ENCODE data around the gene DGKB.

DGKB gene

GRCh38 chr7:14207711-14208110 lies 694.8 kb downstream of the DGKB start:
- DNase-seq (ENCODE audit: low read depth) = no peak

DNA sequence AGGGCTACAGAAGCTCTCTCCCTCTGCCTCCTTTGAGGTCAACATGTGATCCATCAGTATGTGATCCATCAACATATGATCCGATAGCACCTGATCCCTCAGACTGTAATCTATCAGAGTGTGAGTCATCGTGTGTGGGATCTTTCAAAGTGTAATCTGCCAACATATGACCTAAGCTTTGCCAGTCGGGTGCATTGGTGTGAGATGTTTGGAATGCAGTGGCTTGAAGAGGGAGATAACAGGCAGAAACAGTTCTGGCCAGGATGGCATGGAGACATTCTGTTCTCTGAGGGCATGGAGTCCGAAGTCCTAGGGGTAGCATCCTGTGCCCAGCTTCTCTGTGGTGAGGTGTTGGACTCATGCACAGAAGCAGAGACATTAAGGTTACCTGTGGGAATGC lies 695.4 kb downstream of the DGKB start:
- DNase-seq (ENCODE audit: low read depth) = no peak

DNA sequence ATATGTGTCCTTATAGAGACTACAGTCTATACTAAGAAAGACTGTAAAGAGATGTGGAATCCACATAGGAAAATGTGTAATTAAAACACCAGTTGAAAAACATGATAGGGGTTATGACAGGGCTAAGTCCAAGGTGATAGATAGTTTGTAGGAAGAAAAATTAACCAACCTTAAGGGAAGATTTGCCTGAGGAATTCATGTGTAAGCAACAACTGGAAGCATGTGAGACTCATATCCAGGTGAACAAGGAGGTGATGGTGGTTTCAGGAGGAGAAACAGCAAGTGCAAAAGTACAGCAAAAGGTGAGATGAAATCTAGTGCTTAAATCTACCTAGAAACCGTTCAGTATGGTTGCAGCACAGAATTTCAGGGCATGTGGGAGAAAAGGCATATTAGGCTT lies 696.4 kb downstream of the DGKB start:
- DNase-seq (ENCODE audit: low read depth) = no peak

DNA sequence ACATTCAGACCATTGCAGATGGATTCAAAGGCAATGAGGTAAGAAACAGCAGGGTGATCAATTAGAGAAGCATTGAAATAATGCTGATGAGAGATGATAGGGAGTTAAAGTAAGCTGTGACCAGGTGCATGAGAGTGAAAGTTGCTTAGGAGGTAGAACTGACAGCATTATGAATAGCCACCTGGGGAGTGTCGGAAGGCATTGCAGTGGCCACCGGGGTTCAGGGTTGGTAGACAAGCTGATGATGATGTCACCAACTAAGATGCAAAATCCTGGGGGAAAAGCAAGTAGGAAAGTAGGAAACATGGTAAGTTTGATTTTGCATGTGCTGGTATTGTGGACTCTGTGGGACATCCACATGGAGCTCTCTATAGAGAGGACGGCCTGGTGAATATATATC lies 701.2 kb downstream of the DGKB start:
- no peak for DNase-seq (ENCODE audit: low read depth)

GRCh38 chr7:14199336-14199735 lies 703.2 kb downstream of the DGKB start:
- no peak for DNase-seq (ENCODE audit: low read depth)

- no peak for DNase-seq (ENCODE audit: low read depth)
Measured at GRCh38 chr7:14197280-14197679, 705.3 kb downstream of the DGKB start.

- DNase-seq (ENCODE audit: low read depth) = no peak
Measured at GRCh38 chr7:14196555-14196954, 706.0 kb downstream of the DGKB start.

- no peak for DNase-seq (ENCODE audit: low read depth)
Measured at GRCh38 chr7:14195871-14196270, 706.7 kb downstream of the DGKB start.

- no peak for DNase-seq (ENCODE audit: low read depth)
Measured at GRCh38 chr7:14195079-14195478, 707.5 kb downstream of the DGKB start.

DNA sequence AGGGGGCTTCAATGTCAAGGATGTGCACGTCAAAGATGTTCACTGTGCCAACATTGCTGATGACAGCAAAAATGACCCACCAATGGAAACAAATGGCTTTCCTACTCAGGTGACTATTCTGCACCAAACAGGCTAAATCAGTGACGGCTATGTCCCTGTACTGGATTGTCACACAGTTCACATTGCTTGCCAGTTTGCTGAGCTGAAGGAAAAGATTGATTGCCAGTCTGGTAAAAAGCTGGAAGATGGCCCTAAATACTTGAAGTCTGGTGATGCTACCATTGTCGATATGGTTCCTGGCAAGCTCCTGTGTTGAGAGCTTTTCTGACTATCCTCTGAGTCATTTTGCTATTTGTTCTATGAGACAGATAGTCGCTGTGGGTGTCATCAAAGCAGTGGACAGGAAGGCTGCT lies 710.9 kb downstream of the DGKB start:
- no peak for DNase-seq (ENCODE audit: low read depth)

DNA sequence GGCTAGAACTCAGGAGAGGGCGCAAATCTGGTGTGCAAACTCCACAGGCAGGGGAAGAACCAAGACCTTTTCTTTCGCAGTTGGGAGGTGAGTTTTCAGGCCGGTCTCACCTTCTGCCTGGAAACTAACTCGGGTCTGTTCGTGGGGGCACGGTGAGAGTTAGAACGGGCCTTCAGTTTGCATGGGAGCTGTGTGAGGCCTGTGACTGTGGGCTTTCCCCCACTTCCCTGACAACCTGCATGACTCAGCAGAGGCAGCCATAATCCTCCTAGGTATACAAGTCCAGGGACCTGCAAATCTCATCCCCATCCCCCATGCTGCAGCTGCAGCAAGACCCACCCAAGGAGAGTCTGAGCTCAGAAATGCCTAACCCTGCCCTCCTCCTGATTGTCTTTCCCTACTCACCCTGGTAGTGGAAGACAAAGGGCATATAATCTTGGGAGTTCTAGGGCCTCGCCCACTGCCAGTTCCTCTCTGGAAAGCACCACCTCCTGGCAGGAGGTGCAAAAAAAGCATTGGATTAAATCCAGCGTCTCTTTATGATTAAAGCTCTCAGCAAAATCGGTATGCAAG lies 718.2 kb downstream of the DGKB start:
- no peak for DNase-seq (ENCODE audit: low read depth)

- DNase-seq (ENCODE audit: low read depth) = no peak
Measured at GRCh38 chr7:14179781-14180180, 722.8 kb downstream of the DGKB start.

DNA sequence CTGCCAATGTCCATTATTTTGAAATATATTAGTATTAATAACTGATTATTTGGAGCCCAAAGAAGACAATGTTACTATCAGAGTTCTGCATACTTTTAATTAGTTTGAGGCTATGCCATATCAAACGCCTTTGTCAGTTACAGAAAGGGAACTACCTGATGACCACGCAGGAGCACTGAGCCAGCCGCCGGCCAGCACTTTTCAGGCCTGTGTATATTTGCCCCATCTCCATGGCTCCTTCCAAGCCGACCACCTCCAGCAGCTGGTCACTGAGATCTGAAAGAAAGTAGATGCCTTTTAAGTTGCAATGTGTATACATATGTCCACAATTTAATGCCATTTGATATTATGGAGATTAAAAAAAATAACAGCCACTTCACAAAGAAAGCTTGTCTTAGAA lies 724.7 kb downstream of the DGKB start:
- DNase-seq (ENCODE audit: low read depth) = no peak

DNA sequence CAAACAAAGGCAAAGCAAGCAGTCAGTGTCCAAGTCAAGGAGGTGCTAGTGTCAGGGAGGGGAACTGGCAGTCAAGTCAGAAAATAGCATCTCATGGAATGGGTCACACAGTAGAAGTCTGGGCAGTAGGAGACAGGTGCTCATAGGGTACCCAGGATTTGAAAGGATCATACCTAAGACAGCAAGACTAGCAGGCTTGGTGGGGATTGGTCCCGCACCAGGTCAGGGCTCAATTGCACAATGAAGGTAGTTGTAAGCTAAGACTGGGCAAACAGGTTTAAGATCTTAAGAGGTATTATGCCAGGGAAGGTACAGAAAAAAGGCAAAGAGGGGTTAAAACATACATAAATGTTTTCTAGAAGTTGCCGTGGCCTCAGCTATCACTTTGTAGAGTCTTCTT lies 731.7 kb downstream of the DGKB start:
- DNase-seq (ENCODE audit: low read depth) = no peak

DNA sequence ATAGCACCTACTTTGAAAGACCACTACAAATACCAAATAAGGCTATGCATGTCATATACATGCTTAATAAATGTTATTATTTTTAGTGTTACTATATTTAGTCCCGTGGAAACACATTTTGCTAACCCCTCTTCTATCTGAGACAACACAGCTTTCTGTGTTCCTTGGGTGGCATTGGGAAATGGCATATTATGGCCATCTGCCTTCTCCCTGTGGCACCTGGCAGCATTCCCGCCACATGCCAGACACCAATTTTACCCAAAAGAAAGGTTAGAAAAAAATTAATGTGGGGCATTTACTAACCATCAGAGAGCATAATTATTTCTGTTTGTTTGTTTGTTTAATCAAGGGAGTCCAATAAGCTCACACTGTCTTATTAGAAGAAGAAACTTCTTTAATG lies 744.4 kb downstream of the DGKB start:
- no peak for DNase-seq (ENCODE audit: low read depth)

- no peak for DNase-seq (ENCODE audit: low read depth)
Measured at GRCh38 chr7:14156436-14156835, 746.1 kb downstream of the DGKB start.

- DNase-seq (ENCODE audit: low read depth) = no peak
Measured at GRCh38 chr7:14148974-14149373, 753.6 kb downstream of the DGKB start.

DNA sequence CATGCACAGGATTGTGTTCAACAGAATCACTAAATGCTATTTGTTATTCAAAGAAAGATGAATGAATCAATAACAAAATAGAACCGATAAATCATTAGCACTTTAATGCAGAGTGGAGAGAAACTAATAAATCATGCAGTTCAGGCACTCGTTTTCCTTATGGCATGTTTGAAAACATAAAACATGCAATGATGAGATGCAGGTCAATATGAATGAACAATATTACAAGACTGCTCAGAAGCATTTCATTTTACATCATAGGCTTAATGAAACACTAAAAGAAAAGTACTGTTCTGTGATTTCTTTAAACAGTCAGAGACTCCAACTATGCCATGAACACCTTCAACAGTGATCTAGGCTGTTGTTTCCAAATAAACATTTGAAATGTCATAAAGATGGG lies 755.0 kb downstream of the DGKB start:
- DNase-seq (ENCODE audit: low read depth) = no peak

GRCh38 chr7:14144538-14144937 lies 758.0 kb downstream of the DGKB start:
- DNase-seq (ENCODE audit: low read depth) = no peak

- DNase-seq (ENCODE audit: low read depth) = no peak
Measured at GRCh38 chr7:14144109-14144508, 758.4 kb downstream of the DGKB start.

DNA sequence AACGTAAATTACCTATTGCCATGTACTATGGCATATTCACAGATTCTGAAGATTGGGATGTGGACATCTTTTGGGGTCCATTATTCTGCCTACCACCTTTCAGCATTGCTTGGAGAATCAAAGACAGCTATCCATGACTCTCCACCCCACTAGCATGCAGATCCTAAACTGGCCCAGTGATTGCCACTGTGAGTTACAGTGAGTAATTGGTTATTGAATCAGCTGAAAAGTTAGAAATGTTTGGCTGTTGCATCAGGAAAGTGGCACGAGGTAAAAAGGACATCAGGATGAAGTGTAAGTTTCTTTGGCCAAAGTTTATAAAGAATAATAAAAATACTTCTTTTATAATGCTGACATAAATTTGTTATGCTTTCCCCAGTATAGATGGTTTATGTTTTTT lies 764.9 kb downstream of the DGKB start:
- DNase-seq (ENCODE audit: low read depth) = no peak

GRCh38 chr7:14133752-14134151 lies 768.8 kb downstream of the DGKB start:
- no peak for DNase-seq (ENCODE audit: low read depth)

DNA sequence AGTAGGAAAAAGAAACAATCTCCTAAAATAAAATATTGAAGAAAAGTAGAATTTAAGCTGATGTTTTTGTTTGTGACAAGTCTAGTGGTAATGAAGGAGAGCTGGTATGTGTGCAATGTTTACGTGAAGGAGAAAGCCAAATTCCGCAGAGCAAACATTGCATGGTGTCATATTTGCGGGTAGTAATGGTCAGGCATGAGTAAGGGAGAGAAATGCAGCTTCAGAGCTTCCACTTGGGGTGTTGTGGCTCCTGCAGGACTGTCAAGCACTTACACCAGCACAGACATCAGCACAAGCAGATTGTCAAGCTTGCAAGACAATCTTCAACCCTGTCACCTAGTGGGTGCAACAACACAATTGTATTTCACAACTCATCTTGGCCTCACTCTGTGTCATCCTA lies 776.6 kb downstream of the DGKB start:
- DNase-seq (ENCODE audit: low read depth) = no peak

GRCh38 chr7:14124716-14125115 lies 777.8 kb downstream of the DGKB start:
- no peak for DNase-seq (ENCODE audit: low read depth)

DNA sequence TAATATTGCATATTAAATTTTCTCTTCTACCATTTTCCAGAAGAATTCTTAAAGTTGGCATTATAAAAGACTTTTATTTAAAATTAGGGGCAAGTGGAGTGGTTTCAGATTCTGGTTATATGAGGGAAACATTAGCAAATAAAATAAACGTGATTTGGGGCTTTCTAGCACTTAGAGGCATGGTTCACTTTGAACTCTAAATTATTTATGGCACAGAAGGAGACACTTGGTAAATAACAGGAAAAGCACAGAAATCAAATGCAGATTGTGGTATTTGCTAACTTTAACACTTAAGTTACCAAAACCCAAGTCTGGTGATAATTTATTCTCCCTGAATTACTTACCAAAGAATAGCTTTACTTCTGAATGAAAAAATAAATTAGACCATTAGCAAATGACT lies 778.6 kb downstream of the DGKB start:
- no peak for DNase-seq (ENCODE audit: low read depth)
